Adipocyte (in vitro differentiated cells): ENCODE results near the gene KRT15.
A peak's percentile ranks its signal among the peaks of the same experiment; 100 is the strongest.
"Not testable (repeated sequence)": the region's sequence is repeated elsewhere in the genome, so short reads cannot be mapped to it uniquely, and the experiment has no call there.

Experiments used
- DNase-seq: peaks from one replicate; pipeline ENCODE4 v3.0.0-alpha.2; 2015; ENCODE audit warnings: low read depth
- H3K27me3 ChIP-seq: replicated peaks from 2 replicates; pipeline ENCODE4 v1.7.0; 2013; ENCODE audit warnings: mild to moderate bottlenecking, low read length, moderate library complexity; ENCODE audit not compliant: control insufficient read depth, insufficient read depth
- H3K36me3 ChIP-seq: 2 replicates; pipeline ENCODE4 v1.7.0; 2013; ENCODE audit warnings: low read length, mild to moderate bottlenecking, moderate library complexity; ENCODE audit not compliant: control insufficient read depth, insufficient read depth, severe bottlenecking
- H3K4me1 ChIP-seq: 2 replicates; pipeline ENCODE4 v1.7.0; 2013; ENCODE audit warnings: mild to moderate bottlenecking, low read length, moderate library complexity; ENCODE audit not compliant: control insufficient read depth, insufficient read depth
- H3K4me3 ChIP-seq: 2 replicates; pipeline ENCODE4 v1.7.0; 2013; ENCODE audit warnings: mild to moderate bottlenecking, low read length, moderate library complexity
- H3K9ac ChIP-seq: 2 replicates; pipeline ENCODE4 v1.7.0; 2013; ENCODE audit warnings: mild to moderate bottlenecking, low read length, moderate library complexity
- H3K9me3 ChIP-seq: 2 replicates; pipeline ENCODE4 v1.7.0; 2013; ENCODE audit warnings: mild to moderate bottlenecking, low read length, moderate library complexity; ENCODE audit not compliant: control insufficient read depth

Gene KRT15

DNA sequence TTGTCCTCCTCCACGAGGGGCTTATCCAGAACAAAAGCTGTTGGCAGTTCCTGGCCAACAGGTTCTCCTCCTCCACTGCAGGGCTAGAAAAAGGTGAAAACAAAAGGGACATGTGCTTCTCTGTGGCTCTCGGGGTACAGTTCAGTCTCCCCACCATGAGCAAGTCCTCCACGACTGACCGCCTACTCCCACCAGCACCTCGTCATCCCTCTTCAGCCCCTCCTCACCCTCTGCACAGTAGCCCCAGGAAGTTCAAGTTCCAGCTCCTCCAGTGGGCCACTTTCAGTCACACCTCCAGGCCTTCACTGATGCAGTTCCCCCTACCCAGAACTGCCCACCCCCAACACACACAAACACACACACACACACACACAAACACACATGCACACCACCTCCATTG is 33.8 kb upstream of the KRT15 start:
- Histone ChIP-seq H3K4me1 (peaks cover 53% of the 10 kb centered on the region), H3K27me3 (peaks cover 11% of the 10 kb centered on the region), H3K4me3 (no peak overlapping the region), H3K9ac (no peak overlapping the region), H3K36me3 (no peaks in the 10 kb centered on the region), H3K9me3 (no peaks in the 10 kb centered on the region)
- DNase-seq = no peak

DNA sequence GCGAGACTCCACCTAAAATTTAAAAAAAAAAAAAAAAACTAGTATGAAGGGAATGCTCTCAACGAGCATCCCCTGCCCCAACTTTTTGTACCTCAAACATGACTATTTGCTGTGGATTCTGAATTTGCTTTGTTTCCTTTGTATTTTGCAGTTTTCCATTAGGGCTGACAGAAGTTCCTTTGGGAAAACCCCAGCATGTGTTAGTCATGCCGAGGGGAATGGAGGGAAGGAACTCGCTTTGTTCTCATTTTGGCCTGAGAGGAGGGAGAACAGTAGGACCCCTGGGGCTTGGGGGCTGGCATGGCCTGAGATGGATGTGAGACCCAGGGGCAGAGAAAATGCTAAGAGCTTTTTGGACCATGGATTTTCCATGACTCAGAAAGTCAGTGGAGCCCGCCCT is 32.7 kb upstream of the KRT15 start:
- Histone ChIP-seq H3K9ac (no peak overlapping the region), H3K9me3 (peaks cover 9% of the 10 kb centered on the region), H3K27me3 (peaks cover 9% of the 10 kb centered on the region), H3K4me3 (no peak overlapping the region), H3K4me1 (peaks cover 54% of the 10 kb centered on the region), H3K36me3 (no peaks in the 10 kb centered on the region)
- no peak for DNase-seq

DNA sequence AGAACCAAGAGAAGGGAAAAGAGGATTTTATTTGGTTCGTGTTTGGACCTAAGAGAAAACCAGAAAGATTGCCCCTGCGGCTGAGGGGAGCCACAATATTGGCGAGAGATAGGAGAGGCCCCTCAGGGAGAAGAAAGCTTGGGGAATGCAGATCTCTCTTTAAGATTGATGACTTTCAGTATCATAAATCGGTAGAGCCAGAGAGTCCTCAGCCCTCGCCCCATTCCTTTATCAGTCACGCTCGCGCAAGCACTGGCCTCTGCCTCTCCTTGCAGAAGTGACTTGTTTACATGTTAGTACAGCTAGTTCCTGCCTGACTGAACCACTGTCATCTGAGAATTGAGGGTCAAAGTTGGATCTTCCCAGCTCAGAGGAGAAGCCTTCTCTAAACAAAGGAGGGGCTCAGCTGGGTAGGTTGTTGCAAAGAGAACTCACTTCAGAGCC is 30.9 kb upstream of the KRT15 start:
- no peak overlapping the region for H3K4me3 ChIP-seq
- no peak for DNase-seq
- H3K27me3 ChIP-seq = no peaks in the 10 kb centered on the region
- H3K4me1 ChIP-seq = peaks cover 49% of the 10 kb centered on the region
- H3K9ac ChIP-seq = peak overlapping the region; percentile 70
- H3K36me3 ChIP-seq = no peaks in the 10 kb centered on the region
- peaks cover 9% of the 10 kb centered on the region for H3K9me3 ChIP-seq

DNA sequence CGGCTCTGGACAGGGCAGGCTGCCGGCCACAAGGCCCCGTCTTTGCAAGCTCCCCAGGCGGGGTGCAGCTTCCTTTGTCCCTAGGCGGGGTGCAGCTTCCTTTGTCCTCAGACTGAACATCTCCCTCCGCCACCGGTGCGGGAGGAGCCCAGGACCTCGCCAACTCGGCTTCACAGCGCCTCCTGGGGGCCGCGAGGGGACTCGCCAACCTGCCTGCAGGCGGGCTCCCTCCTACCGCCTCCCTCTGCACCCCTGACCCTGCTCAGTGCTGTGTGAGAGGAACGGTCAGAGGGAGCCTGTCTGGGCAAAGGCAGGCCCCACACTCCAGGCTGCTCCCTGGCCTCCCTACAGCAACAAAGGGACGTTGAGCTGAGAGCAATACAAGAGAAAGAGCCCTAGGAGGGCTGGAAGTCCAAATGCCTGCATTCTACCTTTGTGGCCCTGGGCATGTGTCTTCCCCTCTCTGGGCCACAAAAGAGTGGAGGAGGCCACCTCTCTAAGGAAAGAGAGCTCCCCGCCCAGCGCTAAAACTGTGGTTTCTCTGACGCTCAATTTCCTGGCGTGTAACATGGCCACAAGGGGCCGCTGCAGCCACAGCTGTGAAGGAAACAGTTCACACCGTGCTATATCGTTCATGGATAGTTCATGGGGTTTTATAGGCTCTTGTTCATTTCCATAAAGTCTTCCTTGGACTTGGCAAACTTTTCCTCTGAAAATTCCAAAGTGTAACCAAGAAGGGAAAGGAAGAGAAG is 30.3 kb upstream of the KRT15 start:
- no peaks in the 10 kb centered on the region for H3K36me3 ChIP-seq
- peaks cover 43% of the 10 kb centered on the region for H3K4me1 ChIP-seq
- H3K9me3 ChIP-seq = peaks cover 9% of the 10 kb centered on the region
- DNase-seq = peak; percentile 95
- H3K27me3 ChIP-seq = no peaks in the 10 kb centered on the region
- H3K4me3 ChIP-seq = peak overlapping the region; percentile 43
- peak overlapping the region; percentile 70 for H3K9ac ChIP-seq

DNA sequence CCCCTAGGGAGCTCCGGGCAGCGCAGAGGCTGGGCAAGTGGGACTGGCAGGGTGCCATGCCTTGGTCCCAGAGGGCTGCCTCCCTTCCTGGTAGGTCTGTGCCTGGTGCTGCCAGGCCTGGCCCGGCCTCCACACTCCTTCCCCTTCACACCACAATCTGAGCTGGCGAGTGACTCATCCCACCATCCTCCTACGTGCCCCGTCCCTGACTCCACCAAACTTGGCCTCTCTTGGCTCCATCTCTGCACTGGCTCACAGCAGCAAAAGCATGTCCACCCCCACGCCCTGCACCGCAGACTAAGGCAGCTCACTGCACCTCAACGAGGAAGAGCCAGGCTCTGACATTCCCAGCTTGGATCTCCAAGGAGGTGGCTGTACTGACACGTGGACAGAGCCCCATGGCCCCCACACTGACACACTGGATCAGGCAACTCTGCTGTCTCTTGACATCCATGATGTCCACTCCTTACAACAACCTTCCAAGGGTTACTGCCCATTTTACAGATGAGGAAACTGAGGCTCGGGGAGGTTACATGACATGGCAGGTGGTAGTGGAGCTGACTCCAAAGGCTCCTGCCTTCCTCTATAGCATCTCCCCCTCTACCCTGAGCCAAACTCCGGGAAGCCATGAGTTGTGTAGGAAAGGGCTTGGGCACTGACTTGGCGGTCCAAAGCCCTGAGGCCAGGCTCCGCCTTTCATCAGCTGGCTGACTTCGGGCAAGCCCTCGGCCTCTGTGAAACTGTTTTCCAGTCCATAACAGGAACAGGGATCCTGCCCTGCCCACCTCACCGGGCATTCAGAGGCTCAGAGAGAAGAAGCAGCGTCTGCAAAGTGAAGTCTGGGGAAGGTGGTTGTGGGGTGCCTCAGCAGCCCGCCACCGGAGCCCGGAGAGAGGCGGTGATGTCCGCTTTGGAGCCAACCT is 29.5 kb upstream of the KRT15 start:
- H3K4me3 ChIP-seq = peak overlapping the region; percentile 43
- H3K36me3 ChIP-seq = no peaks in the 10 kb centered on the region
- H3K4me1 ChIP-seq = peaks cover 35% of the 10 kb centered on the region
- no peaks in the 10 kb centered on the region for H3K27me3 ChIP-seq
- H3K9me3 ChIP-seq = peaks cover 9% of the 10 kb centered on the region
- peak overlapping the region; percentile 70 for H3K9ac ChIP-seq
- peak; percentile 91 for DNase-seq

DNA sequence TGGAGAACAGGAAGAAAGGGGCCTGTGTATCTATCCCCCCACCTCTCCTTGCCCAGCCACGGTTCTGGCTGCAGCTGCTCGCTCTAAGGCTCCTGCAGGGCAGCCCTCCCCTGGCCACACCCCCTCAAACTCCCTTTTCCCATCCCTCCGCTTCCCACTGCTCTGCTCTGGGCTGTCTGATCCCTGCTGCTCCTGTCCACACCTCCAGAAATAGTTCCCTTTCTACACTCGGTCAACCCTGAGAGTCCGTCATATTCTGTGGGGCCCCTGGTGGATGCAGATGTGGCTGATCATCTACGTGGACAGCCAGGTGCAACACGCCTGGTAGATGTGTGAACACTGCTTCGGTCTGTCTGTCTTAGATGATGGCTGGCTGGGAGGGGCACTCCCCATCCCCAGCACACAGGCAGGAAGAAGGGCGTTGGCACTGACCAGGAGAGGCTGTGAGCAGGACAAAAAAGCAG is 28.7 kb upstream of the KRT15 start:
- Histone ChIP-seq H3K9ac (no peak overlapping the region), H3K4me1 (peaks cover 35% of the 10 kb centered on the region), H3K27me3 (no peaks in the 10 kb centered on the region), H3K36me3 (no peaks in the 10 kb centered on the region), H3K9me3 (peaks cover 9% of the 10 kb centered on the region), H3K4me3 (no peak overlapping the region)
- DNase-seq = no peak

DNA sequence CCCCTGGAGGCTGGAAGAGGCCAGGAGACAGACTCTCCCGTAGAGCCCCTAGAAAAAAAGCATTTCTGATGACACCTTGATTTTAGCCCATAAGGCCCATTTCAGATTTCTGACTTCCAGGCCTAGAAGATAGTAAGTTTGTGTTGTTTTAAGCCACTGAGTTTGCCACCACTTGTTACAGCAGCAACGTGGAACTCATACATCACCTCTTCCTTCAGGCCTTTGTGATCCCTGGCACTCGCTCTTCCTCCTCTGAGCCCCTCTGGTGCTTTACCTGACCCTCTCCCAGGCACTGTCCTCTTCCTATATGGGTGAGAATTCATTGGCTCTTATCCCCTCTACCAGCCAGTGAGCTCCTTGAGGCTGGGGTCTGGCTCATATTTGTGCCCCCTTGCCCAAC is 28.1 kb upstream of the KRT15 start:
- no peak for DNase-seq
- H3K9ac ChIP-seq = no peak overlapping the region
- H3K4me3 ChIP-seq = no peak overlapping the region
- peaks cover 33% of the 10 kb centered on the region for H3K4me1 ChIP-seq
- H3K36me3 ChIP-seq = no peaks in the 10 kb centered on the region
- no peaks in the 10 kb centered on the region for H3K27me3 ChIP-seq
- peaks cover 9% of the 10 kb centered on the region for H3K9me3 ChIP-seq

DNA sequence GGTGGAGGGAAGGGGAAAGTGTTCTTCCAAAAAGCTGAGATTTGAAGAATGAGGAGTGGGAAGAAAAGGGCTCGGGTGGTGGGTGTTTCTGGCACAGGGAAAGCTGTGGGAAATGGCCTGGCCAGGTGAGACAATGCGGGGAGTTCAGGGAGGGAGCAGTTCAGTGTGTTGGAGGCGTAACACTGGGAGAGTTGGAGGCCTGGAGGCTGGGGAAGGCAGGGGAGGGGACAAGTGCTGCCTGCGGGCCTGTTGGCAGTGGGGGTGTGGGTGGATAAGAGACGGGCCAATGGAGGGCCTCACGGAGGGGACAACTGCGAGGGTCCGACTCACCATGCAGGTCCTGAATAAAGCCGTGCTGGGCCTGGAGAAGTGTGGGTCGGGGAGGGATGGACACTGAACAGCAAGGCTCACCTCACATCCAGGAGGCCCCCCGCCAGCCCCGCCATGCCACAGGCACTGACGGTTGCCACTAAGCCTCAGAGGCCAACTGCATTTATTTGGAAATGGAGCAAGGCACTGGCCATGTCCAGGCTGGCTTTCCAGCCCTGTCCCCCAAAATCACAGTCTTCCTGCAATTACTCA is 27.2 kb upstream of the KRT15 start:
- no peaks in the 10 kb centered on the region for H3K27me3 ChIP-seq
- H3K9ac ChIP-seq = no peak overlapping the region
- no peak overlapping the region for H3K4me3 ChIP-seq
- H3K4me1 ChIP-seq = peaks cover 28% of the 10 kb centered on the region
- H3K9me3 ChIP-seq = peaks cover 9% of the 10 kb centered on the region
- H3K36me3 ChIP-seq = no peaks in the 10 kb centered on the region
- no peak for DNase-seq

DNA sequence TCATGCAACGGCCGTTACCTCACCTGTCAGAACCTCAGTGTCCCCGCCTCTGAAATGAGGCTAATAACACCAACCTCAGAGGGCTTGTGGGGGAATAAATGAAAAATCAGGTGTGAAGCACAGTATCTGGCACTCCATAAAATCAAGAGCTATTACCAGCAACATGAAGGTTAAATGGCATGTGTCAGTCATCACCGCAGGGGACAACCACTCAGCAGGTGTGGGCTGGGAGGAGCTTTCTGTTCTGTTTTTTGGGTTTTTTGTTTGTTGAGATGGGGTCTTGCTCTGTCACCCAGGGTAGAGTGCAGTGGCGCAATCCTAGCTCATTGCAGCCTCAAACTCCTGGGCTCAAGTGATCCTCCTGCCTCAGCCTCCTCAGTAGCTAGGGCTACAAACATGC is 26.2 kb upstream of the KRT15 start:
- Histone ChIP-seq H3K36me3 (no peaks in the 10 kb centered on the region), H3K9me3 (peaks cover 9% of the 10 kb centered on the region), H3K9ac (no peak overlapping the region), H3K27me3 (no peaks in the 10 kb centered on the region), H3K4me3 (no peak overlapping the region), H3K4me1 (peaks cover 26% of the 10 kb centered on the region)
- no peak for DNase-seq

DNA sequence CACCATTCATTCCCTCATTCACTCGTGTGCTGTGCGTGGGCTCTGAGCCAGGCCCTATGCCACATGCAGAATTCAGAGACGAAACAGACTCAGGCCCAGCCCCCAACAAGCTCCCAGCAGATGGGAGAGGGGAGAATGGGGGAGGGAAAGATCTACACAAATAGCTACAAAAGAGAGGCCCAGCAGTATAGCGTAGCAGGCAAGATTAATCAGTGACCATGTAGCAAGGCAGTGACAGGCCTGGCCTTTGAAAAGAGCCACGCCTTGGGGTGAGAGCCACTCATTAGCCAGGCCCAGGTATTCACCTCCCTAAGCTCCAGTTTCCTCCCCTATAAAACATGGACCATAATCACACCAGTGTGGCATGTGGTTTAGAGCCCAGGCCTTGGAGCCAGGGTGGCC is 25.8 kb upstream of the KRT15 start:
- Histone ChIP-seq H3K9me3 (peaks cover 9% of the 10 kb centered on the region), H3K9ac (no peak overlapping the region), H3K4me3 (no peak overlapping the region), H3K36me3 (no peaks in the 10 kb centered on the region), H3K4me1 (peaks cover 21% of the 10 kb centered on the region), H3K27me3 (no peaks in the 10 kb centered on the region)
- DNase-seq = no peak

DNA sequence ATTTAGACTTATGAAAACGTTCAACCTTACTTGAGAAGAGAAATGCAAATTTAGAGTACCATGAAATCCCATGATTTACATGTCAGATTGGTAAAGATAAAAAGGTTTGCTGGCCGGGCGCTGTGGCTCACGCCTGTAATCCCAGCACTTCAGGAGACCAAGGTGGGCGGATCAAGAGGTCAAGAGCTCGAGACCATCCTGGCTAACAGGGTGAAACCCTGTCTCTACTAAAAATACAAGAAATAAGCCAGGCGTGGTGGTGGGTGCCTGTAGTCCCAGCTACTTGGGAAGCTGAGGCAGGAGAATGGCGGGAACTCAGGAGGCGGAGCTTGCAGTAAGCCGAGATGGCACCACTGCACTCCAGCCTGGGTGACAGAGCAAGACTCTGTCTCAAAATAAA is 24.1 kb upstream of the KRT15 start:
- not testable (repeated sequence) for H3K27me3 ChIP-seq, H3K9me3 ChIP-seq, H3K4me3 ChIP-seq, DNase-seq, H3K36me3 ChIP-seq, H3K4me1 ChIP-seq, H3K9ac ChIP-seq
